Central memory CD8-positive, alpha-beta T cell (primary cell): ENCODE results near the gene TBCK.

Experiments
- ATAC-seq: fragments of 150-1000 bp; cut with Tn5 transposase; replicated peaks from 2 replicates; pipeline ENCODE4 v1.10.0; 2022; ENCODE audit warnings: mild to moderate bottlenecking, moderate FRiP score, moderate number of reproducible peaks; ENCODE audit not compliant: poor library complexity, severe bottlenecking; ENCODE audit errors: extremely low read depth
- DNase-seq, 2 donors: peaks; one replicate each; pipeline ENCODE4 v3.0.0; 2021; ENCODE audit warnings: low spot score in 2 of 2
- H3K27ac Mint-ChIP-seq: one replicate; pipeline ENCODE4 v1.8.0; 2022; ENCODE audit warnings: low read depth, mild to moderate bottlenecking, moderate library complexity, mixed read lengths
- H3K27me3 Mint-ChIP-seq: one replicate; pipeline ENCODE4 v1.8.0; 2022; ENCODE audit warnings: mixed read lengths
- H3K36me3 Mint-ChIP-seq: one replicate; pipeline ENCODE4 v1.8.0; 2022; ENCODE audit warnings: mild to moderate bottlenecking, moderate library complexity, mixed read lengths; ENCODE audit not compliant: insufficient read depth
- H3K4me1 Mint-ChIP-seq: one replicate; pipeline ENCODE4 v1.8.0; 2022; ENCODE audit warnings: mixed read lengths
- H3K4me3 Mint-ChIP-seq: one replicate; pipeline ENCODE4 v1.8.0; 2022; ENCODE audit warnings: mild to moderate bottlenecking, moderate library complexity, mixed read lengths
- H3K9me3 Mint-ChIP-seq: one replicate; pipeline ENCODE4 v1.8.0; 2022; ENCODE audit warnings: mixed read lengths

TBCK gene

GRCh38 chr4:105996845-105997244, 319.2 kb downstream of the TBCK start:
- H3K36me3 Mint-ChIP-seq = no peaks in the 10 kb centered on the region
- DNase-seq = no peak
- H3K4me1 Mint-ChIP-seq = no peaks in the 10 kb centered on the region
- ATAC-seq = no peak
- H3K4me3 Mint-ChIP-seq = no peak overlapping the region
- no peak overlapping the region for H3K27ac Mint-ChIP-seq
- peaks cover 10% of the 10 kb centered on the region for H3K27me3 Mint-ChIP-seq
- peaks cover 6% of the 10 kb centered on the region for H3K9me3 Mint-ChIP-seq

- Mint-ChIP-seq H3K4me3 (no peak overlapping the region), H3K27me3 (peaks cover 10% of the 10 kb centered on the region), H3K27ac (no peak overlapping the region), H3K4me1 (no peaks in the 10 kb centered on the region), H3K36me3 (no peaks in the 10 kb centered on the region), H3K9me3 (peaks cover 6% of the 10 kb centered on the region)
- DNase-seq (no peak), ATAC-seq (no peak)
Observed at GRCh38 chr4:105994841-105995501, 321.0 kb downstream of the TBCK start.

GRCh38 chr4:105994061-105994460, 321.9 kb downstream of the TBCK start:
- peaks cover 6% of the 10 kb centered on the region for H3K9me3 Mint-ChIP-seq
- DNase-seq = no peak
- no peak overlapping the region for H3K4me3 Mint-ChIP-seq
- no peaks in the 10 kb centered on the region for H3K4me1 Mint-ChIP-seq
- no peaks in the 10 kb centered on the region for H3K36me3 Mint-ChIP-seq
- no peak overlapping the region for H3K27ac Mint-ChIP-seq
- ATAC-seq = no peak
- peaks cover 10% of the 10 kb centered on the region for H3K27me3 Mint-ChIP-seq

- no peaks in the 10 kb centered on the region for H3K4me1 Mint-ChIP-seq
- no peak overlapping the region for H3K27ac Mint-ChIP-seq
Observed at GRCh38 chr4:105992641-105993305, 323.2 kb downstream of the TBCK start.

GRCh38 chr4:105991726-105992125, 324.3 kb downstream of the TBCK start:
- Mint-ChIP-seq H3K27me3 (no peaks in the 10 kb centered on the region), H3K4me1 (no peaks in the 10 kb centered on the region), H3K27ac (no peak overlapping the region), H3K4me3 (no peak overlapping the region), H3K36me3 (no peaks in the 10 kb centered on the region), H3K9me3 (no peaks in the 10 kb centered on the region)
- DNase-seq = no peak
- ATAC-seq = no peak

More at GRCh38 chr4:105992641-105993305, 323.2 kb downstream of the TBCK start:
- H3K36me3 Mint-ChIP-seq = no peaks in the 10 kb centered on the region
- no peak overlapping the region for H3K4me3 Mint-ChIP-seq
- DNase-seq (no peak), ATAC-seq (no peak)
- peaks cover 6% of the 10 kb centered on the region for H3K9me3 Mint-ChIP-seq
- peaks cover 9% of the 10 kb centered on the region for H3K27me3 Mint-ChIP-seq
